K562 (cell line): Measurements from ENCODE around the gene MRPS10. TPM values are rescaled to one million over a fixed set of nuclear protein-coding genes. Genes with fewer than 3 reads are reported as not detected.
A peak's percentile ranks its signal among the peaks of the same experiment; 100 is the strongest.

Source experiments
- ATF6 ChIP-seq: sonication (generic); formaldehyde crosslinking; IDR thresholded peaks from 2 replicates; pipeline ENCODE4 v1.4.0; 2020; ENCODE audit warnings: mild to moderate bottlenecking, missing genetic modification reagents
- C11orf30 ChIP-seq: fragments of 450-650 bp; IDR thresholded peaks from 2 replicates; pipeline ENCODE4 v1.6.1; 2016; ENCODE audit warnings: low read depth, mild to moderate bottlenecking
- CCAR2 ChIP-seq: fragments of 200-400 bp; formaldehyde crosslinking; IDR thresholded peaks from 2 replicates; pipeline ENCODE4 v1.6.1; 2017; ENCODE audit warnings: mild to moderate bottlenecking, low read depth, low read length
- ETV5 ChIP-seq: sonication (generic); formaldehyde crosslinking; IDR thresholded peaks from 2 replicates; pipeline ENCODE4 v1.4.0; 2020; ENCODE audit warnings: low read depth, mild to moderate bottlenecking, missing genetic modification reagents
- FOXA1 ChIP-seq: fragments of 450-650 bp; IDR thresholded peaks from 2 replicates; pipeline ENCODE4 v1.6.1; 2016; ENCODE audit warnings: mild to moderate bottlenecking, borderline replicate concordance
- GABPB1 ChIP-seq: sonication (generic); formaldehyde crosslinking; IDR thresholded peaks from 2 replicates; pipeline ENCODE4 v1.8.0; 2022; ENCODE audit warnings: mild to moderate bottlenecking, missing genetic modification reagents
- PTTG1 ChIP-seq: fragments of 450-650 bp; IDR thresholded peaks from 2 replicates; pipeline ENCODE4 v1.6.1; 2016; ENCODE audit warnings: low read depth, mild to moderate bottlenecking, missing genetic modification characterization, missing compliant biosample characterization
- TOE1 ChIP-seq, 2 experiments: fragments of 450-650 bp in 1 of 2; sonication (generic) in 1 of 2; formaldehyde crosslinking in 1 of 2; IDR thresholded peaks; 2 replicates each; pipeline versions ENCODE4 v1.7.1 to v1.8.0; 2016 to 2022; ENCODE audit warnings: borderline replicate concordance in 2 of 2, mild to moderate bottlenecking in 2 of 2, antibody characterized with exemption in 1 of 2, inconsistent platforms in 1 of 2, low read depth in 1 of 2, missing genetic modification reagents in 1 of 2, moderate library complexity in 1 of 2
- USF2 ChIP-seq: sonication (generic); formaldehyde crosslinking; IDR thresholded peaks from 2 replicates; pipeline ENCODE4 v1.5.0; 2020; ENCODE audit warnings: missing genetic modification reagents
- YY1 ChIP-seq, 3 experiments: IDR thresholded peaks; 2 replicates each; pipeline ENCODE4 v1.6.1; 2011; ENCODE audit warnings: low read length in 2 of 3, mild to moderate bottlenecking in 2 of 3, moderate library complexity in 2 of 3, borderline replicate concordance in 1 of 3, control low read depth in 1 of 3, low read depth in 1 of 3; ENCODE audit not compliant: insufficient read depth in 3 of 3, insufficient replicate concordance in 2 of 3, control insufficient read depth in 1 of 3, insufficient read length in 1 of 3; ENCODE audit errors: extremely low read depth in 1 of 3
- ZBTB40 ChIP-seq, 2 experiments: fragments of 450-650 bp in 1 of 2; sonication (generic) in 1 of 2; formaldehyde crosslinking in 1 of 2; IDR thresholded peaks; 2 replicates each; pipeline versions ENCODE4 v1.7.1 to v1.9.0; 2016 to 2022; ENCODE audit warnings: inconsistent platforms in 1 of 2, mild to moderate bottlenecking in 1 of 2, missing genetic modification reagents in 1 of 2
- polyA plus RNA-seq, 8 experiments: library from polyadenylated mRNA; depleted of rRNA in 4 of 8; stranded (reverse) in 5 of 8; unstranded in 3 of 8; fragments of >200 nt; fragmentation: Nextera tagmentation in 2 of 8; fragmentation: Illumina TruSeq in 1 of 8; extraction: Ambion mirVana in 2 of 8; extraction: Trizol in 1 of 8; gene quantifications; 2 replicates each; pipeline versions ENCODE4 v1.2.1 to v1.2.3, GENCODE V29; 2011 to 2014; ENCODE audit warnings: inconsistent platforms in 1 of 8, missing spikeins in 1 of 8
- total RNA-seq, 7 experiments: library from RNA; depleted of rRNA in 6 of 7; stranded (reverse); fragments of >200 nt in 6 of 7; fragmentation: Illumina TruSeq in 2 of 7; extraction: Trizol in 2 of 7; gene quantifications; 2 replicates each; pipeline versions ENCODE4 v1.2.1 to v1.2.3, GENCODE V29; 2011 to 2021; ENCODE audit warnings: low replicate concordance in 1 of 7

Gene MRPS10
- total and polyA plus RNA-seq, 9 of the 15 experiments (the other 6 are each of a cell fraction or from before 2014, with no cell fraction given): 48.6 to 166 (median 93.7) TPM

- TF ChIP-seq ZBTB40 (IDR thresholded peaks at IDR 0.05) (0 out of 2 replicates have a peak, but pooled peaks have one; percentile 24), ZBTB40 (CRISPR knock-in tag; IDR thresholded peaks at IDR 0.05) (no peak), PTTG1 (no peak), ATF6 (peak; percentile 88; the same call in 1 of the 2 replicates), GABPB1 (CRISPR knock-in tag) (peak; percentile 69), CCAR2 (no peak), FOXA1 (no peak), C11orf30 (peak; percentile 60), YY1 (IDR thresholded peaks at IDR 0.05; ENCODE audit: borderline replicate concordance in 1 of 3, control insufficient read depth in 1 of 3, extremely low read depth in 1 of 3, insufficient read depth in 3 of 3, insufficient read length in 1 of 3, insufficient replicate concordance in 2 of 3, low read depth in 1 of 3, low read length in 2 of 3) (peak; percentile 71 to 99 (median 89)), TOE1 (IDR thresholded peaks at IDR 0.05; ENCODE audit: borderline replicate concordance) (peak; percentile 88), TOE1 (CRISPR knock-in tag; IDR thresholded peaks at IDR 0.05; ENCODE audit: borderline replicate concordance, low read depth) (no peak), ETV5 (CRISPR knock-in tag) (peak; percentile 87), USF2 (CRISPR knock-in tag) (no peak)
Measured at GRCh38 chr6:42199106-42199981, 18.3 kb downstream of the MRPS10 start (continued).
